ENCODE results near the gene UBE2E1. TPM values are rescaled to one million over a fixed set of nuclear protein-coding genes. Genes with fewer than 3 reads are reported as not detected.
"Not testable (repeated sequence)": the region's sequence is repeated elsewhere in the genome, so short reads cannot be mapped to it uniquely, and the experiment has no call there.

UBE2E1 gene
- total and polyA plus RNA-seq, 9 donors = 60.3 to 95.4 (median 86.9) TPM

GRCh38 chr3:23864931-23865330 lies 59.2 kb downstream of the UBE2E1 start:
- peak; percentile 58 for DNase-seq
- Histone ChIP-seq H3K4me3 (ENCODE audit: low read length) (no peak overlapping the region), H3K4me1 (ENCODE audit: control insufficient read depth, insufficient read depth, low read length) (peaks cover 17% of the 10 kb centered on the region), H3K36me3 (ENCODE audit: control insufficient read depth, insufficient read depth, low read length) (peaks cover 4% of the 10 kb centered on the region), H3K27ac (ENCODE audit: low read length) (peak overlapping the region; percentile 60), H3K9me3 (replicated peaks; ENCODE audit: control insufficient read depth, low read depth, low read length) (no peaks in the 10 kb centered on the region), H3K27me3 (ENCODE audit: control insufficient read depth, insufficient read depth, low read length) (no peaks in the 10 kb centered on the region)
- no CpG with 5 or more reads among the region's 1 CpG for WGBS (ENCODE audit: insufficient coverage)

- WGBS (ENCODE audit: insufficient coverage) = 57% methylated on average over 2 of the region's 6 CpGs
- Histone ChIP-seq H3K36me3 (ENCODE audit: control insufficient read depth, insufficient read depth, low read length) (peaks cover 4% of the 10 kb centered on the region), H3K9me3 (replicated peaks; ENCODE audit: control insufficient read depth, low read depth, low read length) (no peaks in the 10 kb centered on the region), H3K4me1 (ENCODE audit: control insufficient read depth, insufficient read depth, low read length) (peaks cover 19% of the 10 kb centered on the region), H3K27ac (ENCODE audit: low read length) (peak overlapping the region; percentile 60), H3K27me3 (ENCODE audit: control insufficient read depth, insufficient read depth, low read length) (no peaks in the 10 kb centered on the region), H3K4me3 (ENCODE audit: low read length) (no peak overlapping the region)
- peak; percentile 83 for DNase-seq
These were observed 60.0 kb downstream of the UBE2E1 start for GRCh38 chr3:23865595-23866396.

- Histone ChIP-seq H3K27ac (ENCODE audit: low read length) (no peak overlapping the region), H3K36me3 (ENCODE audit: control insufficient read depth, insufficient read depth, low read length) (no peaks in the 10 kb centered on the region), H3K9me3 (replicated peaks; ENCODE audit: control insufficient read depth, low read depth, low read length) (no peaks in the 10 kb centered on the region), H3K27me3 (ENCODE audit: control insufficient read depth, insufficient read depth, low read length) (no peaks in the 10 kb centered on the region), H3K4me1 (ENCODE audit: control insufficient read depth, insufficient read depth, low read length) (peaks cover 19% of the 10 kb centered on the region), H3K4me3 (ENCODE audit: low read length) (no peak overlapping the region)
- DNase-seq = no peak
- 80% methylated on average over 1 of the region's 1 CpG for WGBS (ENCODE audit: insufficient coverage)
These were observed 61.6 kb downstream of the UBE2E1 start for GRCh38 chr3:23867400-23867799.

GRCh38 chr3:23867838-23868237 lies 62.1 kb downstream of the UBE2E1 start:
- no CpG with 5 or more reads among the region's 1 CpG for WGBS (ENCODE audit: insufficient coverage)
- H3K4me3 ChIP-seq (ENCODE audit: low read length) = no peak overlapping the region
- peaks cover 19% of the 10 kb centered on the region for H3K4me1 ChIP-seq (ENCODE audit: control insufficient read depth, insufficient read depth, low read length)
- H3K27me3 ChIP-seq (ENCODE audit: control insufficient read depth, insufficient read depth, low read length) = no peaks in the 10 kb centered on the region
- no peaks in the 10 kb centered on the region for H3K36me3 ChIP-seq (ENCODE audit: control insufficient read depth, insufficient read depth, low read length)
- H3K9me3 ChIP-seq (replicated peaks; ENCODE audit: control insufficient read depth, low read depth, low read length) = no peaks in the 10 kb centered on the region
- no peak overlapping the region for H3K27ac ChIP-seq (ENCODE audit: low read length)
- no peak for DNase-seq

GRCh38 chr3:23869977-23870662 lies 64.4 kb downstream of the UBE2E1 start:
- Histone ChIP-seq H3K36me3 (ENCODE audit: control insufficient read depth, insufficient read depth, low read length) (no peaks in the 10 kb centered on the region), H3K27me3 (ENCODE audit: control insufficient read depth, insufficient read depth, low read length) (no peaks in the 10 kb centered on the region), H3K27ac (ENCODE audit: low read length) (no peak overlapping the region), H3K4me3 (ENCODE audit: low read length) (no peak overlapping the region), H3K4me1 (ENCODE audit: control insufficient read depth, insufficient read depth, low read length) (peaks cover 19% of the 10 kb centered on the region), H3K9me3 (replicated peaks; ENCODE audit: control insufficient read depth, low read depth, low read length) (no peaks in the 10 kb centered on the region)
- WGBS (ENCODE audit: insufficient coverage) = no CpG with 5 or more reads among the region's 4 CpGs
- DNase-seq = no peak

GRCh38 chr3:23870663-23871043 lies 64.9 kb downstream of the UBE2E1 start:
- DNase-seq; H3K27me3 ChIP-seq (ENCODE audit: control insufficient read depth, insufficient read depth, low read length); H3K4me3 ChIP-seq (ENCODE audit: low read length); H3K27ac ChIP-seq (ENCODE audit: low read length); H3K9me3 ChIP-seq (replicated peaks; ENCODE audit: control insufficient read depth, low read depth, low read length); H3K36me3 ChIP-seq (ENCODE audit: control insufficient read depth, insufficient read depth, low read length): not testable (repeated sequence)
- no CpG with 5 or more reads among the region's 5 CpGs for WGBS (ENCODE audit: insufficient coverage)
- peaks cover 14% of the 10 kb centered on the region for H3K4me1 ChIP-seq (ENCODE audit: control insufficient read depth, insufficient read depth, low read length)

GRCh38 chr3:23871361-23871760 lies 65.6 kb downstream of the UBE2E1 start:
- not testable (repeated sequence) for H3K36me3 ChIP-seq (ENCODE audit: control insufficient read depth, insufficient read depth, low read length); H3K4me1 ChIP-seq (ENCODE audit: control insufficient read depth, insufficient read depth, low read length); H3K27me3 ChIP-seq (ENCODE audit: control insufficient read depth, insufficient read depth, low read length); DNase-seq; H3K9me3 ChIP-seq (replicated peaks; ENCODE audit: control insufficient read depth, low read depth, low read length); H3K27ac ChIP-seq (ENCODE audit: low read length); H3K4me3 ChIP-seq (ENCODE audit: low read length)
- 92% methylated on average over 4 of the region's 34 CpGs for WGBS (ENCODE audit: insufficient coverage)

GRCh38 chr3:23872330-23872729 lies 66.6 kb downstream of the UBE2E1 start:
- no peaks in the 10 kb centered on the region for H3K36me3 ChIP-seq (ENCODE audit: control insufficient read depth, insufficient read depth, low read length)
- no peak overlapping the region for H3K27ac ChIP-seq (ENCODE audit: low read length)
- peaks cover 11% of the 10 kb centered on the region for H3K4me1 ChIP-seq (ENCODE audit: control insufficient read depth, insufficient read depth, low read length)
- H3K4me3 ChIP-seq (ENCODE audit: low read length) = no peak overlapping the region
- H3K27me3 ChIP-seq (ENCODE audit: control insufficient read depth, insufficient read depth, low read length) = no peaks in the 10 kb centered on the region
- H3K9me3 ChIP-seq (replicated peaks; ENCODE audit: control insufficient read depth, low read depth, low read length) = no peaks in the 10 kb centered on the region
- no CpG with 5 or more reads among the region's 3 CpGs for WGBS (ENCODE audit: insufficient coverage)
- DNase-seq = no peak

GRCh38 chr3:23873941-23874340 lies 68.2 kb downstream of the UBE2E1 start:
- H3K27me3 ChIP-seq (ENCODE audit: control insufficient read depth, insufficient read depth, low read length) = no peaks in the 10 kb centered on the region
- H3K9me3 ChIP-seq (replicated peaks; ENCODE audit: control insufficient read depth, low read depth, low read length) = no peaks in the 10 kb centered on the region
- no peak overlapping the region for H3K4me3 ChIP-seq (ENCODE audit: low read length)
- H3K4me1 ChIP-seq (ENCODE audit: control insufficient read depth, insufficient read depth, low read length) = peaks cover 13% of the 10 kb centered on the region
- H3K36me3 ChIP-seq (ENCODE audit: control insufficient read depth, insufficient read depth, low read length) = no peaks in the 10 kb centered on the region
- peak; percentile 34 for DNase-seq
- WGBS (ENCODE audit: insufficient coverage) = no CpG with 5 or more reads among the region's 2 CpGs
- no peak overlapping the region for H3K27ac ChIP-seq (ENCODE audit: low read length)

GRCh38 chr3:23874359-23875112 lies 68.8 kb downstream of the UBE2E1 start:
- Histone ChIP-seq H3K27me3 (ENCODE audit: control insufficient read depth, insufficient read depth, low read length) (no peaks in the 10 kb centered on the region), H3K36me3 (ENCODE audit: control insufficient read depth, insufficient read depth, low read length) (no peaks in the 10 kb centered on the region), H3K9me3 (replicated peaks; ENCODE audit: control insufficient read depth, low read depth, low read length) (no peaks in the 10 kb centered on the region), H3K4me3 (ENCODE audit: low read length) (no peak overlapping the region), H3K4me1 (ENCODE audit: control insufficient read depth, insufficient read depth, low read length) (peaks cover 13% of the 10 kb centered on the region), H3K27ac (ENCODE audit: low read length) (no peak overlapping the region)
- DNase-seq = peak; percentile 29
- WGBS (ENCODE audit: insufficient coverage) = 41% methylated on average over 3 of the region's 6 CpGs
